ENCODE results near the gene WDR4. TPM values are rescaled to one million over a fixed set of nuclear protein-coding genes. Genes with fewer than 3 reads are reported as not detected.
A peak's percentile ranks its signal among the peaks of the same experiment; 100 is the strongest.
"Not testable (repeated sequence)": the region's sequence is repeated elsewhere in the genome, so short reads cannot be mapped to it uniquely, and the experiment has no call there.

The WDR4 gene
- total RNA-seq, 1 donor from 2014 or later, result 22.5 TPM

DNA sequence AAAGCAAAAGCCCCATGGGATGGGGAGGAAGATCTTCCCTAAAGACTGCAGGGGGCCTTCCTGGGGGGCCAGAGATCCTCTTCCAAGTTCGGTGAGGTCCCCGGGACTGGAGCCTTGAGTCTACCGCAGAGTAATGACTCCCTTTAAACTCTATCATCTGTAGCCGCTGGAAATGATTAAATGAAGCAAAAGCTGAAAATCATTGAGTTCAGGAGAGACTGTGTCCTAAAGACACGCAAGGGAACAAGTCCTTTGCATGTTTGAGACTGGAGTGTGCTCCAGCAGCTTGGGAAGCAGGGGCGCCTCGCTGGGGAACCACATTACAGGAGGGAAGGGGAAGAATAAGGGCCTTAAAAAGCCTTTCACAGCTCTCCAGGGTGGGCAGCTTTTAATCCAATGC lies 70.2 kb downstream of the WDR4 start:
- Mint-ChIP-seq H3K4me1 (ENCODE audit: low read depth) (peaks cover 23% of the 10 kb centered on the region), H3K4me3 (ENCODE audit: low read depth) (no peak overlapping the region), H3K36me3 (ENCODE audit: insufficient read depth) (no peaks in the 10 kb centered on the region), H3K27ac (no peak overlapping the region), H3K27me3 (peaks cover 9% of the 10 kb centered on the region), H3K9me3 (ENCODE audit: low read depth) (peaks cover 9% of the 10 kb centered on the region)
- DNase-seq (ENCODE audit: low spot score, unreplicated experiment), result no peak
- TF ChIP-seq, protein P1, sequence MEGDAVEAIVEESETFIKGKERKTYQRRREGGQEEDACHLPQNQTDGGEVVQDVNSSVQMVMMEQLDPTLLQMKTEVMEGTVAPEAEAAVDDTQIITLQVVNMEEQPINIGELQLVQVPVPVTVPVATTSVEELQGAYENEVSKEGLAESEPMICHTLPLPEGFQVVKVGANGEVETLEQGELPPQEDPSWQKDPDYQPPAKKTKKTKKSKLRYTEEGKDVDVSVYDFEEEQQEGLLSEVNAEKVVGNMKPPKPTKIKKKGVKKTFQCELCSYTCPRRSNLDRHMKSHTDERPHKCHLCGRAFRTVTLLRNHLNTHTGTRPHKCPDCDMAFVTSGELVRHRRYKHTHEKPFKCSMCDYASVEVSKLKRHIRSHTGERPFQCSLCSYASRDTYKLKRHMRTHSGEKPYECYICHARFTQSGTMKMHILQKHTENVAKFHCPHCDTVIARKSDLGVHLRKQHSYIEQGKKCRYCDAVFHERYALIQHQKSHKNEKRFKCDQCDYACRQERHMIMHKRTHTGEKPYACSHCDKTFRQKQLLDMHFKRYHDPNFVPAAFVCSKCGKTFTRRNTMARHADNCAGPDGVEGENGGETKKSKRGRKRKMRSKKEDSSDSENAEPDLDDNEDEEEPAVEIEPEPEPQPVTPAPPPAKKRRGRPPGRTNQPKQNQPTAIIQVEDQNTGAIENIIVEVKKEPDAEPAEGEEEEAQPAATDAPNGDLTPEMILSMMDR (IDR thresholded peaks at IDR 0.05; ENCODE audit: unreplicated experiment), result no peak

DNA sequence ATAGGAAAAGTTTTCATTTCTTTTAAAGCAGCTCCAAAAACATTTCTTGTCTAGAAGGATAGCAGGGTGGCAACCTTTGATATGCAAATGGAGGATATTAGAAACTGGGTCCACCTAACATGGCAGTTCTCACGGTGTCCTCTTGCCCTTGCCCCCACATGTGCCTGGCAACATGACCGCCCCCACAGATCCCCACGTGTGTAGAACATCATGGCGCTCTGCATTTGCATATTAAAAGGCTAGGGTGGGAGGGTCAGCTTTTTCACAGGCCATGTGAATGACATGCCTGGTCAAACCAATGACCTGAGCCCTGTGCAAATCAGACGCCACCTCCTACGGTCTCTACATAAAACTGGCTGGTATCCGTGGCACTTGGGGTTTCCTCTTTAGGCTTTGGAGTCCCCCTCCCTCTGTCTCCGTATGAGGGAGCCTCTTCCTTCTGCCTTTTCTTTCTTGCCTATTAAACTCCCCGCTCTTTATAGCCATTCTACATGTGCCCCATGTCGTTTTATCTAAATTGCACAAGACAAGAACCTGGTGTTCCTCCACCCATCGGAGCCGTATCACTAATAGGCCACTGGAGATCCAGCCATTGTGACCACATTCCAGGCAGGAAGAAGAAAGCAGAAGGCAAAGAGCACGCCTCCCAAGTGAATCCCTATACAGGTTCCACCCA lies 71.3 kb downstream of the WDR4 start:
- Mint-ChIP-seq H3K4me3 (ENCODE audit: low read depth) (no peak overlapping the region), H3K4me1 (ENCODE audit: low read depth) (peaks cover 22% of the 10 kb centered on the region), H3K27ac (no peak overlapping the region), H3K27me3 (peaks cover 9% of the 10 kb centered on the region), H3K9me3 (ENCODE audit: low read depth) (peaks cover 6% of the 10 kb centered on the region), H3K36me3 (ENCODE audit: insufficient read depth) (no peaks in the 10 kb centered on the region)
- TF ChIP-seq, protein P1 (IDR thresholded peaks at IDR 0.05; ENCODE audit: unreplicated experiment), result no peak
- no peak for DNase-seq (ENCODE audit: low spot score, unreplicated experiment)

DNA sequence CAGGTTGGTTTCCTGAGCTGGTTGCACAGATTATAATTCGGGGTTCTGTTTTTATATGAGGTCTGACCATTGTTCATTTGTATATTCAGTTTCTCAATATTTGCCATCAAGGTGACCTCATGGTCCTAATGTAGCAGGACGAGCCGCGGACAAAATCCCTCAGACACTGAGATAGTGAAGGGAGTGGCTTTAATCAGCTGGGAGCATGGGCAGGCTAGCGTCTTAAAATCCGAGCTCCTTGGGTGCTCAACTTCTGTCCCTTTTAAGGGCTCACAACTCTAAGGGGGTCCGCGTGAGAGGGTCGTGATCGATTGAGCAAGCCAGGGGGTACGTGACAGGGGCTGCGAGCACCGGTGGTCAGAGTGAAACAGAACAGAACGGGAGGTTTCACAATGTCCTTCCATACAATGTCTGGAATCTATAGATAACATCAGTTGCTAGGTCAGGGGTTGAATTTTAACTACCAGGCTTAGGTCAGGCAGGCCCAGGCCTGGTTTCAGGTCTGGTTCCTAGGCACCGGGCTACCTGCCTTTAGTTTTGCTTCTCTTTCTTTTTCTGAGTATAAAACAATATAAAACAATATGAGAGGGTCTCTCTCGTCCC lies 71.9 kb downstream of the WDR4 start:
- H3K27ac Mint-ChIP-seq, result peak overlapping the region; percentile 79

DNA sequence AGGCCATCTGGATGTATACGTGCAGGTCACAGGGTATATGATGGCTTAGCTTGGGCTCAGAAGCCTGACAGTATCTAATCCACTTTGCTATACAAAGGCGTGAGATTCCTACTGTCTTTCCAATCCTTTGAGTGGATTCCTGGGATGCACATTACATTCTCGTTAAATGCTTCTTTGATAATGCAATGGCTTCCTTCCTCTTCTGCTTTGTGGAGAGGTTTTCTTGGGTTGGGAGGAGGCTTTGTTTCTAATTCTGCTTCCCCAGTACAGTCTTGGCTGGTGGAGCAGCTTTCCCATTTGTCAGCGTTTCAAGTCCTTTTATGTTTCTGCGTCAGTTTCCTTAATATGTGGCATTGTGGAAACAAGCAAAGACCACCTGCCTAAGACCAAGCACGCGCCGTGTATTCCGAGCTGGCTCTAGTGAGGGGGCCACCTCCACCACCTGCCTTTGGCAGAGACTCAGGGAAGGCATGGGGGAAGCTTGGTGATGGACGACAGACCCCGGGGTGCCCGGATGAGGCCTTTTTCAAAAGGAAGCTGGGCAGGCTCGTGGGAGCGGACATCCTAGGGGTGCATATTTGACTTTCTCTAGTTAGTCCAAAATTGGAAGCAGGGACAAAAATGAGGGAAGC lies 72.7 kb downstream of the WDR4 start:
- Mint-ChIP-seq H3K4me3 (ENCODE audit: low read depth) (no peak overlapping the region), H3K36me3 (ENCODE audit: insufficient read depth) (no peaks in the 10 kb centered on the region), H3K27me3 (peaks cover 9% of the 10 kb centered on the region), H3K27ac (peak overlapping the region; percentile 79), H3K9me3 (ENCODE audit: low read depth) (peaks cover 3% of the 10 kb centered on the region), H3K4me1 (ENCODE audit: low read depth) (peaks cover 9% of the 10 kb centered on the region)
- no peak for DNase-seq (ENCODE audit: low spot score, unreplicated experiment)
- TF ChIP-seq, protein P1 (IDR thresholded peaks at IDR 0.05; ENCODE audit: unreplicated experiment), result no peak

More for the DNA sequence above, 71.9 kb downstream of the WDR4 start:
- H3K9me3 Mint-ChIP-seq (ENCODE audit: low read depth); H3K27me3 Mint-ChIP-seq; DNase-seq (ENCODE audit: low spot score, unreplicated experiment); H3K36me3 Mint-ChIP-seq (ENCODE audit: insufficient read depth): not testable (repeated sequence)
- H3K4me1 Mint-ChIP-seq (ENCODE audit: low read depth), result peaks cover 15% of the 10 kb centered on the region
- H3K4me3 Mint-ChIP-seq (ENCODE audit: low read depth), result peak overlapping the region; percentile 23

DNA sequence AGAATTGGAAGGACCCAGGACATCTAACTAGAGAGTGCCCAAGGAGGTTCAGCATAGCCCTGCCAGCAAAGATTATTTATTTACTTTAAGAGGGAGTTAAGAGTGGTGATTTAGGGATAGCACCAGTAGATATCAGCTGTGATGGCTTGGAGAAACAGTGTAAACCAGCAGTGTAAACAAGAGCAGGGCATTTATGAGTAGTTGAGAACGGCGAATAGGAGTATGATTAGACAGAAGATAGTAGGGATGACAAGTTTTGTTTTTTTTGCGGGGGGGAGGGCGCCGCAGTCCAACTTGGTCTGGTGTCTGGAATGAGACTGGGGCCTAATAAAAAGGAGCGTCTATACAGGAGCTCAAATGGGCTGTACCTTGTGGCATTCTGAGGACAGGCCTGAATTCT lies 77.7 kb downstream of the WDR4 start:
- H3K27ac Mint-ChIP-seq; H3K9me3 Mint-ChIP-seq (ENCODE audit: low read depth); H3K4me3 Mint-ChIP-seq (ENCODE audit: low read depth); H3K4me1 Mint-ChIP-seq (ENCODE audit: low read depth); DNase-seq (ENCODE audit: low spot score, unreplicated experiment); H3K36me3 Mint-ChIP-seq (ENCODE audit: insufficient read depth): not testable (repeated sequence)
- peaks cover 12% of the 10 kb centered on the region for H3K27me3 Mint-ChIP-seq

DNA sequence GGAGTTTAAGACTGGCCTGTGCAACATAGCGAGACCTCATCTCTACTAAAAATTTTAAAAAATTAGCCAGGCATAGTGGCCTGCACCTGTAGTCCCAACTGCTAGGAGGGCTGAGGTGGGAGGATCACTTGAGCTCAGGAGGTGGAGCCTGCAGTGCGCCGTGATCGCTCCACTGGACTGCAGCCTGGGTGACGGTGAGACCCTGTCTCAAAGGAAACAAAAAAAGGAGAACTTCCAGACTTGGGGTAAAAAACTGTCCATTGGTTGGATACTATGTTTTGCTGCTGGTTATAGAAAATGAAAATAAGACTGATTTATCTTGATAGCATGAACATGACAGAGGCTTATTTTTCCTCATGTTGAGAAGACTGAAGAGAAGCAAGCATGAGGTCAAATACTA lies 79.4 kb downstream of the WDR4 start:
- no peak for DNase-seq (ENCODE audit: low spot score, unreplicated experiment)
- Mint-ChIP-seq H3K27ac (no peak overlapping the region), H3K36me3 (ENCODE audit: insufficient read depth) (no peaks in the 10 kb centered on the region), H3K27me3 (peaks cover 10% of the 10 kb centered on the region), H3K4me3 (ENCODE audit: low read depth) (no peak overlapping the region), H3K4me1 (ENCODE audit: low read depth) (peaks cover 13% of the 10 kb centered on the region), H3K9me3 (ENCODE audit: low read depth) (no peaks in the 10 kb centered on the region)
- TF ChIP-seq, protein P1 (IDR thresholded peaks at IDR 0.05; ENCODE audit: unreplicated experiment), result no peak

Data from progenitor cell of endocrine pancreas (in vitro differentiated cells).